Transverse colon (tissue), 4 donors: Measurements from ENCODE around the gene PSEN2. TPM values are rescaled to one million over a fixed set of nuclear protein-coding genes. Genes with fewer than 3 reads are reported as not detected.

ENCODE experiments used
- DNase-seq: peaks from one replicate; pipeline ENCODE4 v3.0.0-alpha.2; 2019
- H3K27ac ChIP-seq, 4 donors: fragments of 200-600 bp; sonication (generic); 2 replicates each; pipeline ENCODE4 v1.5.1; 2016 to 2018; ENCODE audit warnings: inconsistent platforms in 4 of 4
- H3K27me3 ChIP-seq: fragments of 200-600 bp; sonication (generic); 2 replicates; pipeline ENCODE4 v1.5.1; 2017; ENCODE audit warnings: inconsistent platforms
- H3K36me3 ChIP-seq, 4 donors: fragments of 200-600 bp; sonication (generic); 2 replicates each; pipeline ENCODE4 v1.5.1; 2017 to 2019; ENCODE audit warnings: inconsistent platforms in 4 of 4
- H3K4me1 ChIP-seq, 4 donors: fragments of 200-600 bp; sonication (generic); 2 replicates each; pipeline ENCODE4 v1.5.1; 2017 to 2020; ENCODE audit warnings: inconsistent platforms in 4 of 4
- H3K4me3 ChIP-seq, 4 donors: fragments of 200-600 bp; sonication (generic); 1 replicate in 1 of 4; 2 replicates in 3 of 4; pipeline versions ENCODE4 v1.5.1 to v1.6.1; 2017 to 2019; ENCODE audit warnings: inconsistent platforms in 4 of 4
- H3K9me3 ChIP-seq, 2 donors: fragments of 200-600 bp; sonication (generic); 2 replicates each; pipeline ENCODE4 v1.5.1; 2017 to 2019; ENCODE audit warnings: inconsistent platforms in 2 of 2
- CTCF ChIP-seq, 5 experiments: fragments of 200-600 bp in 3 of 5; fragments of 450-650 bp in 2 of 5; sonication (generic) in 3 of 5; IDR thresholded peaks; 1 replicate in 2 of 5; 2 replicates in 3 of 5; pipeline ENCODE4 v1.5.1; 2016 to 2017; ENCODE audit warnings: antibody characterized with exemption in 5 of 5, inconsistent platforms in 3 of 5, mild to moderate bottlenecking in 2 of 5, moderate library complexity in 1 of 5
- EP300 ChIP-seq: sonication (generic); formaldehyde crosslinking; IDR thresholded peaks from one replicate; pipeline ENCODE4 v1.6.1; 2017; ENCODE audit warnings: antibody characterized with exemption, low read depth
- POLR2A ChIP-seq: fragments of 450-650 bp; IDR thresholded peaks from one replicate; pipeline ENCODE4 v1.6.1; 2016; ENCODE audit warnings: antibody characterized with exemption, mild to moderate bottlenecking, moderate library complexity
- POLR2AphosphoS5 ChIP-seq, 3 donors: sonication (generic); formaldehyde crosslinking; IDR thresholded peaks; one replicate each; pipeline ENCODE4 v1.6.1; 2016; ENCODE audit warnings: antibody characterized with exemption in 3 of 3
- WGBS, 2 donors: methylation state at CpG; one replicate each; pipeline ENCODE4 v1.1.5; 2018; ENCODE audit warnings: low coverage in 1 of 2; 5-methylcytosine and 5-hydroxymethylcytosine counted together
- in situ Hi-C, 4 donors: fragments of 200-750 bp; cut with MboI; loops; one replicate each; pipeline versions ENCODE4 v1.15.0 to v1.15.1; 2017; ENCODE audit warnings: low sequenced_read_pairs in 3 of 4, low pct_ligation_motif_present in 1 of 4, low pct_unique_long_range_greater_than_20kb in 1 of 4
- intact Hi-C: fragments of 100-400 bp; cut with DNase I; formaldehyde crosslinking; loops from one replicate; pipeline ENCODE4 v1.15.1; 2023; ENCODE audit warnings: low total_unique reads
- total RNA-seq, 4 donors: library from RNA; depleted of rRNA; stranded (reverse); fragments of >200 nt; gene quantifications; one replicate each; pipeline ENCODE4 v1.1.0, GENCODE V29; 2016

The PSEN2 gene
- total RNA-seq, 4 donors from 2014 or later = 24.6 to 47.5 (median 35.6) TPM

- H3K4me1 ChIP-seq = no peaks in the 10 kb centered on the region
- no peak overlapping the region for H3K27ac ChIP-seq
- intact Hi-C loops = no loop called here
- no peaks in the 10 kb centered on the region for H3K9me3 ChIP-seq
- in situ Hi-C loops = no loop called here
- H3K27me3 ChIP-seq = no peaks in the 10 kb centered on the region
- TF ChIP-seq CTCF (IDR thresholded peaks at IDR 0.05) (no peak), POLR2A (no peak), EP300 (no peak), POLR2AphosphoS5 (IDR thresholded peaks at IDR 0.05) (no peak)
- H3K36me3 ChIP-seq = no peaks in the 10 kb centered on the region
- 94% methylated on average over 11 of the region's 11 CpGs; no CpG with 5 or more reads in 1 of the 2 donors for WGBS, 2 donors
- no peak for DNase-seq
- no peak overlapping the region for H3K4me3 ChIP-seq
Measured at GRCh38 chr1:226891346-226891745, 20.9 kb downstream of the PSEN2 start.

GRCh38 chr1:226891846-226892523 lies 21.6 kb downstream of the PSEN2 start:
- no peak for DNase-seq
- Histone ChIP-seq H3K27ac (no peak overlapping the region), H3K27me3 (no peaks in the 10 kb centered on the region), H3K4me3 (no peak overlapping the region), H3K9me3 (no peaks in the 10 kb centered on the region), H3K36me3 (no peaks in the 10 kb centered on the region), H3K4me1 (no peaks in the 10 kb centered on the region)
- intact Hi-C loops (loop anchor here (1.0 kb wide), 1 partner anchor 13 kb away; no protein-coding TSS in a partner anchor), in situ Hi-C loops (no loop called here)
- WGBS, 2 donors = 91% methylated on average over 17 of the region's 17 CpGs; no CpG with 5 or more reads in 1 of the 2 donors
- TF ChIP-seq EP300 = no peak
- TF ChIP-seq POLR2A = no peak
- no peak for TF ChIP-seq CTCF (IDR thresholded peaks at IDR 0.05)
- TF ChIP-seq POLR2AphosphoS5 (IDR thresholded peaks at IDR 0.05) = no peak

GRCh38 chr1:226892524-226892875 lies 22.1 kb downstream of the PSEN2 start:
- intact Hi-C loops = loop anchor here (1.0 kb wide), 1 partner anchor 13 kb away; no protein-coding TSS in a partner anchor
- WGBS, 2 donors = 94% methylated on average over 8 of the region's 8 CpGs; no CpG with 5 or more reads in 1 of the 2 donors
- H3K9me3 ChIP-seq = no peaks in the 10 kb centered on the region
- no peaks in the 10 kb centered on the region for H3K36me3 ChIP-seq
- H3K4me3 ChIP-seq = no peak overlapping the region
- TF ChIP-seq POLR2A (no peak), CTCF (IDR thresholded peaks at IDR 0.05) (no peak), POLR2AphosphoS5 (IDR thresholded peaks at IDR 0.05) (no peak)
- in situ Hi-C loops = no loop called here
- no peak for DNase-seq
- no peak overlapping the region for H3K27ac ChIP-seq
- H3K27me3 ChIP-seq = no peaks in the 10 kb centered on the region
- no peaks in the 10 kb centered on the region for H3K4me1 ChIP-seq

- WGBS, 2 donors = 92% methylated on average over 13 of the region's 13 CpGs; no CpG with 5 or more reads in 1 of the 2 donors
- no peak for DNase-seq
Measured at GRCh38 chr1:226893936-226894335, 23.5 kb downstream of the PSEN2 start.

More at GRCh38 chr1:226893936-226894335, 23.5 kb downstream of the PSEN2 start:
- in situ Hi-C loops (no loop called here), intact Hi-C loops (no loop called here)
- H3K9me3 ChIP-seq = no peaks in the 10 kb centered on the region
- no peak overlapping the region for H3K27ac ChIP-seq
- no peaks in the 10 kb centered on the region for H3K27me3 ChIP-seq
- TF ChIP-seq CTCF (IDR thresholded peaks at IDR 0.05) = no peak
- no peak for TF ChIP-seq POLR2A
- no peak for TF ChIP-seq POLR2AphosphoS5 (IDR thresholded peaks at IDR 0.05)
- TF ChIP-seq EP300 = no peak
- H3K4me3 ChIP-seq = no peak overlapping the region
- no peaks in the 10 kb centered on the region for H3K4me1 ChIP-seq
- peaks cover 0 to 3% (median 0%) of the 10 kb centered on the region in 4 donors for H3K36me3 ChIP-seq
